HG03521 (cell line): ENCODE data around the gene SNRNP25.

Experiments
- ATAC-seq: cut with Tn5 transposase; IDR thresholded peaks from one replicate; pipeline ENCODE4 v1.9.1; 2021; ENCODE audit warnings: mild to moderate bottlenecking, moderate library complexity; ENCODE audit not compliant: unreplicated experiment

The SNRNP25 gene

GRCh38 chr16:97822-98221, 44.2 kb downstream of the SNRNP25 start:
- ATAC-seq: no peak

GRCh38 chr16:100989-101388, 47.4 kb downstream of the SNRNP25 start:
- ATAC-seq: no peak

- ATAC-seq: no peak
Observed at GRCh38 chr16:101586-101985, 48.0 kb downstream of the SNRNP25 start.

GRCh38 chr16:102060-102855, 48.6 kb downstream of the SNRNP25 start:
- ATAC-seq: no peak

GRCh38 chr16:104355-104754, 50.7 kb downstream of the SNRNP25 start:
- no peak for ATAC-seq

GRCh38 chr16:104928-105327, 51.3 kb downstream of the SNRNP25 start:
- no peak for ATAC-seq

- ATAC-seq: no peak
Observed at GRCh38 chr16:105521-105920, 51.9 kb downstream of the SNRNP25 start.

- ATAC-seq: no peak
Observed at GRCh38 chr16:106623-107324, 53.1 kb downstream of the SNRNP25 start.
